ENCODE results near the gene DPP10.

DNA sequence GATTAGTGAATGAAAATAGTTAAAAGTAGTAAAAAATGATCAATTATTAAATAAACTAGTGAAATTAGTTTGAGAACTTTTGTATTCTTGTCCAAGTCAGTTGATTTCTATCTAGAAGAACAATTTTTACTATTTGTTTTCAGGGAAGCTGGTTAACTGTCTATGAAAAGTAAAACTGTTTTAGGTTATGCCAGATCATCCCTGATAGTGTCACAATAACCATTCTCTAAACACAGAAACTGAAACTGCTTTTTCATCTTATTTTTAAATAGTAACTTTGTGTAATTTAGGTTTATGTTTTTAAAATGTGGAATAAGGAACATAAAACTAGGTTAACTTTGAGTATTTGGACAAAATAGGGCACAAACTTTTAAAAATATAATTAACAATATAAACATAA, 1087.2 kb downstream of the DPP10 start:
- TF ChIP-seq POLR2A (IDR thresholded peaks at IDR 0.05): no peak
- TF ChIP-seq, protein P1, sequence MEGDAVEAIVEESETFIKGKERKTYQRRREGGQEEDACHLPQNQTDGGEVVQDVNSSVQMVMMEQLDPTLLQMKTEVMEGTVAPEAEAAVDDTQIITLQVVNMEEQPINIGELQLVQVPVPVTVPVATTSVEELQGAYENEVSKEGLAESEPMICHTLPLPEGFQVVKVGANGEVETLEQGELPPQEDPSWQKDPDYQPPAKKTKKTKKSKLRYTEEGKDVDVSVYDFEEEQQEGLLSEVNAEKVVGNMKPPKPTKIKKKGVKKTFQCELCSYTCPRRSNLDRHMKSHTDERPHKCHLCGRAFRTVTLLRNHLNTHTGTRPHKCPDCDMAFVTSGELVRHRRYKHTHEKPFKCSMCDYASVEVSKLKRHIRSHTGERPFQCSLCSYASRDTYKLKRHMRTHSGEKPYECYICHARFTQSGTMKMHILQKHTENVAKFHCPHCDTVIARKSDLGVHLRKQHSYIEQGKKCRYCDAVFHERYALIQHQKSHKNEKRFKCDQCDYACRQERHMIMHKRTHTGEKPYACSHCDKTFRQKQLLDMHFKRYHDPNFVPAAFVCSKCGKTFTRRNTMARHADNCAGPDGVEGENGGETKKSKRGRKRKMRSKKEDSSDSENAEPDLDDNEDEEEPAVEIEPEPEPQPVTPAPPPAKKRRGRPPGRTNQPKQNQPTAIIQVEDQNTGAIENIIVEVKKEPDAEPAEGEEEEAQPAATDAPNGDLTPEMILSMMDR (IDR thresholded peaks at IDR 0.05): no peak
